Activated CD4-positive, alpha-beta T cell treated with anti-CD3 and anti-CD28 coated beads, Interleukin-2, amount 10 ng/mL, durations not matched to agents 24 days and 14 days (primary cell): Measurements from ENCODE around the gene UNC13B. TPM values are rescaled to one million over a fixed set of nuclear protein-coding genes. Genes with fewer than 3 reads are reported as not detected.
"Not testable (repeated sequence)": the region's sequence is repeated elsewhere in the genome, so short reads cannot be mapped to it uniquely, and the experiment has no call there.

ENCODE experiments used
- DNase-seq: peaks from one replicate; pipeline ENCODE4 v3.0.0; 2022
- H3K27ac Mint-ChIP-seq: one replicate; pipeline ENCODE4 v1.8.0; 2022; ENCODE audit warnings: mild to moderate bottlenecking, mixed read lengths
- H3K27me3 Mint-ChIP-seq: one replicate; pipeline ENCODE4 v1.8.0; 2022; ENCODE audit warnings: mixed read lengths
- H3K36me3 Mint-ChIP-seq: one replicate; pipeline ENCODE4 v1.8.0; 2022; ENCODE audit warnings: low read depth, mild to moderate bottlenecking, mixed read lengths
- H3K4me1 Mint-ChIP-seq: one replicate; pipeline ENCODE4 v1.8.0; 2021; ENCODE audit warnings: mixed read lengths
- H3K4me3 Mint-ChIP-seq: one replicate; pipeline ENCODE4 v1.8.0; 2022; ENCODE audit warnings: mild to moderate bottlenecking, moderate library complexity, mixed read lengths
- H3K9me3 Mint-ChIP-seq: one replicate; pipeline ENCODE4 v1.8.0; 2021; ENCODE audit warnings: mixed read lengths
- intact Hi-C: fragments of 100-400 bp; cut with micrococcal nuclease; formaldehyde crosslinking; loops from one replicate; pipeline ENCODE4 v1.15.1; 2023
- total RNA-seq: library from RNA; stranded (reverse); gene quantifications from 2 replicates; pipeline ENCODE4 v1.2.3, GENCODE V29; 2022

The UNC13B gene
- total RNA-seq, 1 donor from 2014 or later: 0.51 TPM

GRCh38 chr9:35179347-35180280 lies 17.8 kb downstream of the UNC13B start:
- no peaks in the 10 kb centered on the region for H3K4me1 Mint-ChIP-seq
- H3K27ac Mint-ChIP-seq: no peak overlapping the region
- no peaks in the 10 kb centered on the region for H3K9me3 Mint-ChIP-seq
- no peak for DNase-seq
- intact Hi-C loops: no loop called here
- H3K36me3 Mint-ChIP-seq: no peaks in the 10 kb centered on the region
- no peak overlapping the region for H3K4me3 Mint-ChIP-seq
- no peaks in the 10 kb centered on the region for H3K27me3 Mint-ChIP-seq

- Mint-ChIP-seq H3K27me3 (no peaks in the 10 kb centered on the region), H3K36me3 (no peaks in the 10 kb centered on the region), H3K27ac (no peak overlapping the region), H3K9me3 (no peaks in the 10 kb centered on the region), H3K4me3 (no peak overlapping the region), H3K4me1 (no peaks in the 10 kb centered on the region)
- DNase-seq: no peak
- intact Hi-C loops: no loop called here
Observed at GRCh38 chr9:35180801-35181200, 19.0 kb downstream of the UNC13B start.

DNA sequence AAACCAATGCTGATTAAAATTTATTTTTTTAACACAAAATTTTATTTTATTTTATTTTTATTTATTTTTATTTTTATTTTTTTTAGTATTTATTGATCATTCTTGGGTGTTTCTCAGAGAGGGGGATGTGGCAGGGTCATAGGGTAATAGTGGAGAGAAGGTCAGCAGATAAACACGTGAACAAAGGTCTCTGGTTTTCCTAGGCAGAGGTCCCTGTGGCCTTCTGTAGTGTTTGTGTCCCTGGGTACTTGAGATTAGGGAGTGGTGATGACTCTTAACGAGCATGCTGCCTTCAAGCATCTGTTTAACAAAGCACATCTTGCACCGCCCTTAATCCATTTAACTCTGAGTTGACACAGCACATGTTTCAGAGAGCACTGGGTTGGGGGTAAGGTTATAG lies 20.6 kb downstream of the UNC13B start:
- H3K9me3 Mint-ChIP-seq, H3K27ac Mint-ChIP-seq, H3K4me1 Mint-ChIP-seq, H3K36me3 Mint-ChIP-seq, H3K27me3 Mint-ChIP-seq, DNase-seq, intact Hi-C loops, H3K4me3 Mint-ChIP-seq: not testable (repeated sequence)

GRCh38 chr9:35182996-35183754 lies 21.4 kb downstream of the UNC13B start:
- H3K4me3 Mint-ChIP-seq, H3K36me3 Mint-ChIP-seq, H3K27me3 Mint-ChIP-seq, H3K27ac Mint-ChIP-seq, DNase-seq, H3K4me1 Mint-ChIP-seq, intact Hi-C loops, H3K9me3 Mint-ChIP-seq: not testable (repeated sequence)

GRCh38 chr9:35183755-35184480 lies 22.1 kb downstream of the UNC13B start:
- H3K36me3 Mint-ChIP-seq, DNase-seq, H3K9me3 Mint-ChIP-seq, H3K27ac Mint-ChIP-seq, intact Hi-C loops, H3K4me3 Mint-ChIP-seq, H3K27me3 Mint-ChIP-seq, H3K4me1 Mint-ChIP-seq: not testable (repeated sequence)

- Mint-ChIP-seq H3K27ac (no peak overlapping the region), H3K36me3 (no peaks in the 10 kb centered on the region), H3K27me3 (no peaks in the 10 kb centered on the region), H3K9me3 (no peaks in the 10 kb centered on the region), H3K4me3 (no peak overlapping the region), H3K4me1 (no peaks in the 10 kb centered on the region)
- no peak for DNase-seq
- intact Hi-C loops: no loop called here
Observed at GRCh38 chr9:35186524-35186923, 24.7 kb downstream of the UNC13B start.

DNA sequence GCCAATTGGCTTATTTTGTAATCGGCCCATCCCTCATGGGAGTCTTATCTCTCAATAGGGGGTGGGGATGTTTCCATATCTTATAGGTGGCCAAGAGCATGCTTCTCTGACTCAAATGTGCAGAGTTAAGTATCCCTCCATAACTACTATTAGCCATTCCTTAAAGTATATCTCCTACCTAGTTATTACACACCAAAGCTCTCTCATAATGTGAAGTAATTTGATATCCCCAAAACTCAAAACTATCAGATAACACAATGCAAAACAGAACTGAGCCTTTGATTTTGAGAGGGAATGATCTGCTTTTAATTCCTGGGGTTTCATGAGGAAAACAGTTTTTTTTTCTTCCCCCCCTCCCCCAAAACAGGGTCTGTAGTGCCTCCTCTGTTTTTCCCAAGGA lies 28.4 kb downstream of the UNC13B start:
- H3K4me1 Mint-ChIP-seq: no peaks in the 10 kb centered on the region
- peaks cover 17% of the 10 kb centered on the region for H3K9me3 Mint-ChIP-seq
- no peaks in the 10 kb centered on the region for H3K36me3 Mint-ChIP-seq
- H3K27ac Mint-ChIP-seq: no peak overlapping the region
- H3K4me3 Mint-ChIP-seq: no peak overlapping the region
- H3K27me3 Mint-ChIP-seq: no peaks in the 10 kb centered on the region
- DNase-seq: no peak
- intact Hi-C loops: no loop called here

DNA sequence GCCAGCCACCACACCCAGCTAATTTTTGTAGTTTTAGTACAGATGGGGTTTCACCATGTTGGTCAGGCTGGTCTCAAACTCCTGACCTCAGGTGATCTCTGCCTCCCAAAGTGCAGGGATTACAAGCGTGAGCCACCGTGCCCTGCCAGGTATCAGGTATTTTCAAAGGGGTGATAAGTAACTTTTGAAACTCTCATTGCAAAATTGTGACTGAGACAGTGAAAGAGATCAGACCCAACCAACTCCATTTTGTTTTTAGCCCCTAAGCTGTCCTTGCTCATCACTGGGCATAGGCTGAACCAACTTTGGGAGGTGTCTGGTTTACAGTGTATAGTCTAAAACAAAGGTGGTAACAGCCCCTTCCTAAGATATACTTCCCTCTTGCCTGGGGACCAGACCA lies 29.3 kb downstream of the UNC13B start:
- DNase-seq: no peak
- Mint-ChIP-seq H3K9me3 (peaks cover 20% of the 10 kb centered on the region), H3K4me1 (no peaks in the 10 kb centered on the region), H3K36me3 (no peaks in the 10 kb centered on the region), H3K4me3 (no peak overlapping the region), H3K27me3 (no peaks in the 10 kb centered on the region), H3K27ac (no peak overlapping the region)
- intact Hi-C loops: no loop called here

GRCh38 chr9:35193762-35194161 lies 32.0 kb downstream of the UNC13B start:
- H3K4me3 Mint-ChIP-seq: no peak overlapping the region
- H3K9me3 Mint-ChIP-seq: peaks cover 20% of the 10 kb centered on the region
- H3K36me3 Mint-ChIP-seq: no peaks in the 10 kb centered on the region
- H3K27me3 Mint-ChIP-seq: no peaks in the 10 kb centered on the region
- DNase-seq: no peak
- intact Hi-C loops: no loop called here
- H3K27ac Mint-ChIP-seq: no peak overlapping the region
- H3K4me1 Mint-ChIP-seq: no peaks in the 10 kb centered on the region

- Mint-ChIP-seq H3K36me3 (no peaks in the 10 kb centered on the region), H3K27ac (no peak overlapping the region)
- intact Hi-C loops: no loop called here
Observed at GRCh38 chr9:35195683-35196082, 33.9 kb downstream of the UNC13B start.

DNA sequence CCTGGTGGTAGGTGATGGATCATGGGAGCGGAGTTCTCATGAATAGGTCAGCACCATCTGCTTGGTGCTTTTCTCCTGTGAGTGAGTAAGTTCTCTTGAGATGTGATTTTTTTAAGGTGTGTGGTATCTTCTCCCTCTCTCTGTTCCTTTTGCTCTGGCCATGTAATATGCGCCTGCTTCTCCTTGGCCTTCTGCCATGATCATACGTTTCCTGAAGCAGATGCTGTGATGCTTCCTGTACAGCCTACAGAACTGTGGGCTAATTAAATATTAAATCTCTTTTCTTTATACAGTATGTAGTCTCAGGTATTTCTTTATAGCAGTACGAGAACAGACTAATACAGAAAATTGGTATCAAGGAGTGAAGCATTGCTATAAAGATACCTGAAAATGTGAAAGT lies 36.4 kb downstream of the UNC13B start:
- no peak for DNase-seq
- no peak overlapping the region for H3K27ac Mint-ChIP-seq
- H3K4me3 Mint-ChIP-seq: no peak overlapping the region
- no peaks in the 10 kb centered on the region for H3K36me3 Mint-ChIP-seq
- intact Hi-C loops: no loop called here
- no peaks in the 10 kb centered on the region for H3K27me3 Mint-ChIP-seq
- no peaks in the 10 kb centered on the region for H3K4me1 Mint-ChIP-seq
- peaks cover 18% of the 10 kb centered on the region for H3K9me3 Mint-ChIP-seq

More at GRCh38 chr9:35195683-35196082, 33.9 kb downstream of the UNC13B start:
- no peaks in the 10 kb centered on the region for H3K4me1 Mint-ChIP-seq
- peaks cover 20% of the 10 kb centered on the region for H3K9me3 Mint-ChIP-seq
- H3K27me3 Mint-ChIP-seq: no peaks in the 10 kb centered on the region
- H3K4me3 Mint-ChIP-seq: no peak overlapping the region
- no peak for DNase-seq

DNA sequence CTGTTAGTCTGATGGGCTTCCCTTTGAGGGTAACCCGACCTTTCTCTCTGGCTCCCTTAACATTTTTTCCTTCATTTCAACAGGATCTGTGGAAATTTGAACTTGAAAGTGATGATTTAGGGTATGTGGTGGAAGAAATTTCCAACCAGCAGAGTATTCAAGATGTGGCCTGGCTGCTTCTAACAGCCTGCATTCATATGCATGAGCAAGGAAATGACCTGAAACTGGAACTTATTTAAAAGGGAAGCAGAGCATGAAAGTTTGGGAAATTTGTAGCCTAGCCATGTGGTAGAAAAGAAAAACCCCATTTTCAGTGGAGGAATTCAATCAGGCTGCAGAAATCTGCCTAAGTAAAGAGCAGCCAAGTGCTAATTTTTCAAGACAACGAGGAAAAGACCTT lies 41.7 kb downstream of the UNC13B start:
- H3K27me3 Mint-ChIP-seq: no peaks in the 10 kb centered on the region
- intact Hi-C loops: no loop called here
- H3K27ac Mint-ChIP-seq: no peak overlapping the region
- DNase-seq: no peak
- no peak overlapping the region for H3K4me3 Mint-ChIP-seq
- H3K9me3 Mint-ChIP-seq: peaks cover 22% of the 10 kb centered on the region
- no peaks in the 10 kb centered on the region for H3K36me3 Mint-ChIP-seq
- H3K4me1 Mint-ChIP-seq: no peaks in the 10 kb centered on the region

DNA sequence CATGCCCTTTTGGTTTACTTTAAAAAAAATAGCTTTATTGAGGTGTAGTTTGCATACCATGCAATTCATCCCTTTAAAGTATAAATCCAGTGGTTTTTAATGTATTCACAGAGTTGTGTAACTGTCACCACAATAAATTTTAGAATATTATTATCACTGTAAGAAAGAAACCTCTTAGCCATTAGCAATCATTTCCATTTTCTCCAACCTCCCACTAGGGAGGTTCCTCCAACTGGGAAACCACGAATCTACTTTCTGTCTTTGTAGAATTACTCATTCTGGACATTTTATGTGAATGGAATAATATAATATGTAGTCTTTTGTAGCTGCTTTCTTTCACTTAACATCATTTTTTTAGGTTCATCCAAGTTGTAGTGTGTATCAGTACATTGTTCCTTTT lies 43.5 kb downstream of the UNC13B start:
- Mint-ChIP-seq H3K27ac (no peak overlapping the region), H3K27me3 (no peaks in the 10 kb centered on the region), H3K9me3 (peaks cover 22% of the 10 kb centered on the region), H3K36me3 (no peaks in the 10 kb centered on the region), H3K4me3 (no peak overlapping the region), H3K4me1 (no peaks in the 10 kb centered on the region)
- no peak for DNase-seq
- intact Hi-C loops: no loop called here

DNA sequence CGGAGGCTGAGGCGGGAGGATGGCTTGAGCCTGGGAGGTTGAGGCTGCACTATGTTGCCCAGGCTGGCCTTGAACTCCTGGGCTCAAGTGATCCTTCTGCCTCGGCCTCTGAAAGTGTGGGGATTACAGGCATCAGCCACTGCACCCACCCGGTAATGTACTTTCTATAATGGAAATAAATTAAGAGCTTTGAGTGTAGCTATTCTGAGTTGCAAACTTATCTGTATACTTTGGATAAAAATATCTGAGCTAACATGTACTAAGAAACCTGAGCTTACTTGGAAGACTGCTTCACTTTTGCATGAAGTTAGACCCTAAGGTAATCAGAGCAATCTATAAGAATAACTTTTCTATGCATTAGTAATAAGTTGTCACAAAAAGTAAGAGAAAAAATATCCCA lies 50.0 kb downstream of the UNC13B start:
- no peak overlapping the region for H3K27ac Mint-ChIP-seq
- DNase-seq: no peak
- no peaks in the 10 kb centered on the region for H3K4me1 Mint-ChIP-seq
- intact Hi-C loops: no loop called here
- no peaks in the 10 kb centered on the region for H3K36me3 Mint-ChIP-seq
- no peaks in the 10 kb centered on the region for H3K9me3 Mint-ChIP-seq
- no peak overlapping the region for H3K4me3 Mint-ChIP-seq
- no peaks in the 10 kb centered on the region for H3K27me3 Mint-ChIP-seq
